ENCODE results near the gene CELF2.
A peak's percentile ranks its signal among the peaks of the same experiment; 100 is the strongest.

CELF2 gene

GRCh38 chr10:11020548-11020942 is 2.9 kb downstream of the CELF2 start:
- no peak for TF ChIP-seq CTCF (IDR thresholded peaks at IDR 0.05; ENCODE audit: insufficient read depth, low read depth, low read length, missing control alignments)
- DNase-seq (ENCODE audit: low read depth) = no peak
- H3K4me3 ChIP-seq (ENCODE audit: low read length) = no peak overlapping the region

GRCh38 chr10:11022213-11022612 is 4.5 kb downstream of the CELF2 start:
- DNase-seq (ENCODE audit: low read depth) = no peak
- no peak for TF ChIP-seq CTCF (IDR thresholded peaks at IDR 0.05; ENCODE audit: insufficient read depth, low read depth, low read length, missing control alignments)
- H3K4me3 ChIP-seq (ENCODE audit: low read length) = no peak overlapping the region

- no peak for TF ChIP-seq CTCF (IDR thresholded peaks at IDR 0.05; ENCODE audit: insufficient read depth, low read depth, low read length, missing control alignments)
- no peak for DNase-seq (ENCODE audit: low read depth)
- no peak overlapping the region for H3K4me3 ChIP-seq (ENCODE audit: low read length)
Measured at GRCh38 chr10:11023009-11023953, 5.6 kb downstream of the CELF2 start.

- DNase-seq (ENCODE audit: low read depth) = peak; percentile 64
- H3K4me3 ChIP-seq (ENCODE audit: low read length) = no peak overlapping the region
- TF ChIP-seq CTCF (IDR thresholded peaks at IDR 0.05; ENCODE audit: insufficient read depth, low read depth, low read length, missing control alignments) = no peak
Measured at GRCh38 chr10:11024596-11024995, 6.9 kb downstream of the CELF2 start.

GRCh38 chr10:11025978-11026377 is 8.3 kb downstream of the CELF2 start:
- no peak for TF ChIP-seq CTCF (IDR thresholded peaks at IDR 0.05; ENCODE audit: insufficient read depth, low read depth, low read length, missing control alignments)
- no peak for DNase-seq (ENCODE audit: low read depth)
- no peak overlapping the region for H3K4me3 ChIP-seq (ENCODE audit: low read length)

- no peak for TF ChIP-seq CTCF (IDR thresholded peaks at IDR 0.05; ENCODE audit: insufficient read depth, low read depth, low read length, missing control alignments)
- H3K4me3 ChIP-seq (ENCODE audit: low read length) = no peak overlapping the region
- no peak for DNase-seq (ENCODE audit: low read depth)
Measured at GRCh38 chr10:11026773-11027172, 9.1 kb downstream of the CELF2 start.

- no peak for DNase-seq (ENCODE audit: low read depth)
- TF ChIP-seq CTCF (IDR thresholded peaks at IDR 0.05; ENCODE audit: insufficient read depth, low read depth, low read length, missing control alignments) = no peak
- H3K4me3 ChIP-seq (ENCODE audit: low read length) = no peak overlapping the region
Measured at GRCh38 chr10:11034762-11035161, 17.1 kb downstream of the CELF2 start.

Measured in epithelial cell of esophagus (primary cell).